ENCODE results near the gene TXN.

TXN gene

GRCh38 chr9:110256380-110257096 lies at the start of gene TXN:
Gene TXN (minus strand): TSS chr9:110256507. CDS start chr9:110256435, 72 bp downstream.
- peak within 1 kb of the TSS; percentile 75 for H3K4me3 ChIP-seq (ENCODE audit: low read length)

GRCh38 chr9:110303133-110303532 lies 46.8 kb upstream of the TXN start:
- peak; percentile 62 for DNase-seq (ENCODE audit: low read depth)
- H3K4me3 ChIP-seq (ENCODE audit: low read length), result no peak overlapping the region
- no peak for TF ChIP-seq CTCF (IDR thresholded peaks at IDR 0.05; ENCODE audit: insufficient read depth, low read depth, low read length, missing control alignments)

More at GRCh38 chr9:110256380-110257096, at the start of gene TXN:
- peak; percentile 90 for DNase-seq (ENCODE audit: low read depth)
- no peak for TF ChIP-seq CTCF (IDR thresholded peaks at IDR 0.05; ENCODE audit: insufficient read depth, low read depth, low read length, missing control alignments)

- no peak for TF ChIP-seq CTCF (IDR thresholded peaks at IDR 0.05; ENCODE audit: insufficient read depth, low read depth, low read length, missing control alignments)
- DNase-seq (ENCODE audit: low read depth), result no peak
- H3K4me3 ChIP-seq (ENCODE audit: low read length), result no peak overlapping the region
Measured at GRCh38 chr9:110298043-110298605, 41.8 kb upstream of the TXN start.

GRCh38 chr9:110293248-110293647 lies 36.9 kb upstream of the TXN start:
- TF ChIP-seq CTCF (IDR thresholded peaks at IDR 0.05; ENCODE audit: insufficient read depth, low read depth, low read length, missing control alignments), result no peak
- peak; percentile 94 for DNase-seq (ENCODE audit: low read depth)
- no peak overlapping the region for H3K4me3 ChIP-seq (ENCODE audit: low read length)

GRCh38 chr9:110291921-110292557 lies 35.7 kb upstream of the TXN start:
- no peak overlapping the region for H3K4me3 ChIP-seq (ENCODE audit: low read length)
- DNase-seq (ENCODE audit: low read depth), result peak; percentile 73
- TF ChIP-seq CTCF (IDR thresholded peaks at IDR 0.05; ENCODE audit: insufficient read depth, low read depth, low read length, missing control alignments), result no peak

GRCh38 chr9:110290001-110290400 lies 33.7 kb upstream of the TXN start:
- DNase-seq (ENCODE audit: low read depth), result no peak
- no peak overlapping the region for H3K4me3 ChIP-seq (ENCODE audit: low read length)
- TF ChIP-seq CTCF (IDR thresholded peaks at IDR 0.05; ENCODE audit: insufficient read depth, low read depth, low read length, missing control alignments), result no peak
